K562 (cell line): ENCODE data around the gene STARD8. TPM values are rescaled to one million over a fixed set of nuclear protein-coding genes. Genes with fewer than 3 reads are reported as not detected.

Experiments used
- ATF3 ChIP-seq, 2 experiments: fragments of 450-650 bp in 1 of 2; sonication (generic) in 1 of 2; formaldehyde crosslinking in 1 of 2; IDR thresholded peaks in 1 of 2; conservative IDR thresholded peaks in 1 of 2; 2 replicates each; pipeline versions ENCODE4 v1.6.1 to v1.8.1; 2016 to 2023; ENCODE audit warnings: mild to moderate bottlenecking in 2 of 2, moderate library complexity in 2 of 2, inconsistent platforms in 1 of 2, missing genetic modification reagents in 1 of 2
- FOXK2 ChIP-seq, 2 experiments: fragments of 450-650 bp; IDR thresholded peaks in 1 of 2; conservative IDR thresholded peaks in 1 of 2; 2 replicates each; pipeline ENCODE4 v1.6.1; 2016; ENCODE audit warnings: low read depth in 2 of 2, mild to moderate bottlenecking in 1 of 2
- PHF8 ChIP-seq: fragments of 200-600 bp; sonication (generic); IDR thresholded peaks from 2 replicates; pipeline ENCODE4 v1.6.1; 2012; ENCODE audit warnings: mixed run types, mild to moderate bottlenecking, inconsistent platforms, low read length, moderate library complexity, borderline replicate concordance
- POLR2A ChIP-seq: fragments of 450-650 bp; conservative IDR thresholded peaks from 2 replicates; pipeline ENCODE4 v1.6.1; 2016
- POLR2G ChIP-seq: fragments of 200-400 bp; formaldehyde crosslinking; IDR thresholded peaks from 2 replicates; pipeline ENCODE4 v1.6.1; 2017; ENCODE audit warnings: low read depth, mild to moderate bottlenecking, antibody characterized with exemption, low read length, moderate library complexity
- RBFOX2 ChIP-seq: fragments of 200-400 bp; formaldehyde crosslinking; IDR thresholded peaks from 2 replicates; pipeline ENCODE4 v1.6.1; 2017; ENCODE audit warnings: low read depth, mild to moderate bottlenecking, low read length, moderate library complexity
- SIN3A ChIP-seq, 2 experiments: fragments of 150-350 bp in 1 of 2; IDR thresholded peaks; 2 replicates each; pipeline ENCODE4 v1.6.1; 2011 to 2016; ENCODE audit warnings: borderline replicate concordance in 2 of 2, low read depth in 2 of 2, low read length in 2 of 2, mild to moderate bottlenecking in 2 of 2, moderate library complexity in 2 of 2; ENCODE audit not compliant: control insufficient read depth in 1 of 2
- SMAD2 ChIP-seq: fragments of 150-350 bp; IDR thresholded peaks from 2 replicates; pipeline ENCODE4 v1.6.1; 2014; ENCODE audit warnings: low read depth, mild to moderate bottlenecking, low read length
- SRSF1 ChIP-seq: fragments of 200-400 bp; formaldehyde crosslinking; IDR thresholded peaks from 2 replicates; pipeline ENCODE4 v1.6.1; 2017; ENCODE audit warnings: mild to moderate bottlenecking, low read depth, low read length, moderate library complexity
- ZBTB34 ChIP-seq: fragments of 250-450 bp; sonication (Bioruptor Pico); IDR thresholded peaks from 2 replicates; pipeline ENCODE4 v1.8.0; 2021; ENCODE audit warnings: mild to moderate bottlenecking, moderate library complexity
- polyA plus RNA-seq, 8 experiments: library from polyadenylated mRNA; depleted of rRNA in 4 of 8; stranded (reverse) in 5 of 8; unstranded in 3 of 8; fragments of >200 nt; fragmentation: Nextera tagmentation in 2 of 8; fragmentation: Illumina TruSeq in 1 of 8; extraction: Ambion mirVana in 2 of 8; extraction: Trizol in 1 of 8; gene quantifications; 2 replicates each; pipeline versions ENCODE4 v1.2.1 to v1.2.3, GENCODE V29; 2011 to 2014; ENCODE audit warnings: inconsistent platforms in 1 of 8, missing spikeins in 1 of 8
- total RNA-seq, 7 experiments: library from RNA; depleted of rRNA in 6 of 7; stranded (reverse); fragments of >200 nt in 6 of 7; fragmentation: Illumina TruSeq in 2 of 7; extraction: Trizol in 2 of 7; gene quantifications; 2 replicates each; pipeline versions ENCODE4 v1.2.1 to v1.2.3, GENCODE V29; 2011 to 2021; ENCODE audit warnings: low replicate concordance in 1 of 7
- TF ChIP-seq, protein P1 (sequence below): fragments of 450-650 bp; IDR thresholded peaks from 2 replicates; pipeline ENCODE4 v1.6.1; 2016; ENCODE audit warnings: mild to moderate bottlenecking, moderate library complexity

The STARD8 gene
- total and polyA plus RNA-seq, 9 of the 15 experiments (the other 6 are each of a cell fraction or from before 2014, with no cell fraction given) = 1.6 to 35.0 (median 15.9) TPM

GRCh38 chrX:68686097-68686977 is 38.9 kb downstream of the STARD8 start (continued):
- TF ChIP-seq PHF8 (peak; percentile 49; the same call in 1 of the 2 replicates), POLR2G (peak; percentile 86), POLR2A (peak; percentile 73), SRSF1 (no peak), SIN3A (IDR thresholded peaks at IDR 0.05; ENCODE audit: borderline replicate concordance in 2 of 2, control insufficient read depth in 1 of 2, low read depth in 2 of 2, low read length in 2 of 2) (peak in 1 of 2 experiments; percentile 17; a peak in 1 of 4 replicates), ATF3 (IDR thresholded peaks at IDR 0.05) (0 out of 2 replicates have a peak, but pooled peaks have one; percentile 4), ATF3 (CRISPR knock-in tag; conservative IDR thresholded peaks at IDR 0.05) (no peak), ZBTB34 (CRISPR knock-in tag) (no peak), SMAD2 (no peak), RBFOX2 (peak; percentile 86), FOXK2 (conservative IDR thresholded peaks at IDR 0.05 in 1 of 2, IDR thresholded peaks at IDR 0.05 in 1 of 2; ENCODE audit: low read depth in 2 of 2) (peak; percentile 54 to 73)
- TF ChIP-seq, protein P1, sequence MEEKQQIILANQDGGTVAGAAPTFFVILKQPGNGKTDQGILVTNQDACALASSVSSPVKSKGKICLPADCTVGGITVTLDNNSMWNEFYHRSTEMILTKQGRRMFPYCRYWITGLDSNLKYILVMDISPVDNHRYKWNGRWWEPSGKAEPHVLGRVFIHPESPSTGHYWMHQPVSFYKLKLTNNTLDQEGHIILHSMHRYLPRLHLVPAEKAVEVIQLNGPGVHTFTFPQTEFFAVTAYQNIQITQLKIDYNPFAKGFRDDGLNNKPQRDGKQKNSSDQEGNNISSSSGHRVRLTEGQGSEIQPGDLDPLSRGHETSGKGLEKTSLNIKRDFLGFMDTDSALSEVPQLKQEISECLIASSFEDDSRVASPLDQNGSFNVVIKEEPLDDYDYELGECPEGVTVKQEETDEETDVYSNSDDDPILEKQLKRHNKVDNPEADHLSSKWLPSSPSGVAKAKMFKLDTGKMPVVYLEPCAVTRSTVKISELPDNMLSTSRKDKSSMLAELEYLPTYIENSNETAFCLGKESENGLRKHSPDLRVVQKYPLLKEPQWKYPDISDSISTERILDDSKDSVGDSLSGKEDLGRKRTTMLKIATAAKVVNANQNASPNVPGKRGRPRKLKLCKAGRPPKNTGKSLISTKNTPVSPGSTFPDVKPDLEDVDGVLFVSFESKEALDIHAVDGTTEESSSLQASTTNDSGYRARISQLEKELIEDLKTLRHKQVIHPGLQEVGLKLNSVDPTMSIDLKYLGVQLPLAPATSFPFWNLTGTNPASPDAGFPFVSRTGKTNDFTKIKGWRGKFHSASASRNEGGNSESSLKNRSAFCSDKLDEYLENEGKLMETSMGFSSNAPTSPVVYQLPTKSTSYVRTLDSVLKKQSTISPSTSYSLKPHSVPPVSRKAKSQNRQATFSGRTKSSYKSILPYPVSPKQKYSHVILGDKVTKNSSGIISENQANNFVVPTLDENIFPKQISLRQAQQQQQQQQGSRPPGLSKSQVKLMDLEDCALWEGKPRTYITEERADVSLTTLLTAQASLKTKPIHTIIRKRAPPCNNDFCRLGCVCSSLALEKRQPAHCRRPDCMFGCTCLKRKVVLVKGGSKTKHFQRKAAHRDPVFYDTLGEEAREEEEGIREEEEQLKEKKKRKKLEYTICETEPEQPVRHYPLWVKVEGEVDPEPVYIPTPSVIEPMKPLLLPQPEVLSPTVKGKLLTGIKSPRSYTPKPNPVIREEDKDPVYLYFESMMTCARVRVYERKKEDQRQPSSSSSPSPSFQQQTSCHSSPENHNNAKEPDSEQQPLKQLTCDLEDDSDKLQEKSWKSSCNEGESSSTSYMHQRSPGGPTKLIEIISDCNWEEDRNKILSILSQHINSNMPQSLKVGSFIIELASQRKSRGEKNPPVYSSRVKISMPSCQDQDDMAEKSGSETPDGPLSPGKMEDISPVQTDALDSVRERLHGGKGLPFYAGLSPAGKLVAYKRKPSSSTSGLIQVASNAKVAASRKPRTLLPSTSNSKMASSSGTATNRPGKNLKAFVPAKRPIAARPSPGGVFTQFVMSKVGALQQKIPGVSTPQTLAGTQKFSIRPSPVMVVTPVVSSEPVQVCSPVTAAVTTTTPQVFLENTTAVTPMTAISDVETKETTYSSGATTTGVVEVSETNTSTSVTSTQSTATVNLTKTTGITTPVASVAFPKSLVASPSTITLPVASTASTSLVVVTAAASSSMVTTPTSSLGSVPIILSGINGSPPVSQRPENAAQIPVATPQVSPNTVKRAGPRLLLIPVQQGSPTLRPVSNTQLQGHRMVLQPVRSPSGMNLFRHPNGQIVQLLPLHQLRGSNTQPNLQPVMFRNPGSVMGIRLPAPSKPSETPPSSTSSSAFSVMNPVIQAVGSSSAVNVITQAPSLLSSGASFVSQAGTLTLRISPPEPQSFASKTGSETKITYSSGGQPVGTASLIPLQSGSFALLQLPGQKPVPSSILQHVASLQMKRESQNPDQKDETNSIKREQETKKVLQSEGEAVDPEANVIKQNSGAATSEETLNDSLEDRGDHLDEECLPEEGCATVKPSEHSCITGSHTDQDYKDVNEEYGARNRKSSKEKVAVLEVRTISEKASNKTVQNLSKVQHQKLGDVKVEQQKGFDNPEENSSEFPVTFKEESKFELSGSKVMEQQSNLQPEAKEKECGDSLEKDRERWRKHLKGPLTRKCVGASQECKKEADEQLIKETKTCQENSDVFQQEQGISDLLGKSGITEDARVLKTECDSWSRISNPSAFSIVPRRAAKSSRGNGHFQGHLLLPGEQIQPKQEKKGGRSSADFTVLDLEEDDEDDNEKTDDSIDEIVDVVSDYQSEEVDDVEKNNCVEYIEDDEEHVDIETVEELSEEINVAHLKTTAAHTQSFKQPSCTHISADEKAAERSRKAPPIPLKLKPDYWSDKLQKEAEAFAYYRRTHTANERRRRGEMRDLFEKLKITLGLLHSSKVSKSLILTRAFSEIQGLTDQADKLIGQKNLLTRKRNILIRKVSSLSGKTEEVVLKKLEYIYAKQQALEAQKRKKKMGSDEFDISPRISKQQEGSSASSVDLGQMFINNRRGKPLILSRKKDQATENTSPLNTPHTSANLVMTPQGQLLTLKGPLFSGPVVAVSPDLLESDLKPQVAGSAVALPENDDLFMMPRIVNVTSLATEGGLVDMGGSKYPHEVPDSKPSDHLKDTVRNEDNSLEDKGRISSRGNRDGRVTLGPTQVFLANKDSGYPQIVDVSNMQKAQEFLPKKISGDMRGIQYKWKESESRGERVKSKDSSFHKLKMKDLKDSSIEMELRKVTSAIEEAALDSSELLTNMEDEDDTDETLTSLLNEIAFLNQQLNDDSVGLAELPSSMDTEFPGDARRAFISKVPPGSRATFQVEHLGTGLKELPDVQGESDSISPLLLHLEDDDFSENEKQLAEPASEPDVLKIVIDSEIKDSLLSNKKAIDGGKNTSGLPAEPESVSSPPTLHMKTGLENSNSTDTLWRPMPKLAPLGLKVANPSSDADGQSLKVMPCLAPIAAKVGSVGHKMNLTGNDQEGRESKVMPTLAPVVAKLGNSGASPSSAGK = peak; percentile 64; the same call in 1 of the 2 replicates
